GM12874 (cell line): Measurements from ENCODE around the gene SLC27A2.

Experiments
- TF ChIP-seq, protein P1 (sequence below): IDR thresholded peaks from 2 replicates; pipeline ENCODE4 v1.5.1; 2011; ENCODE audit warnings: low read depth, mild to moderate bottlenecking, control low read depth, low read length, moderate library complexity; ENCODE audit not compliant: insufficient read depth

The SLC27A2 gene

GRCh38 chr15:50149090-50149489, 32.9 kb upstream of the SLC27A2 start:
- TF ChIP-seq, protein P1, sequence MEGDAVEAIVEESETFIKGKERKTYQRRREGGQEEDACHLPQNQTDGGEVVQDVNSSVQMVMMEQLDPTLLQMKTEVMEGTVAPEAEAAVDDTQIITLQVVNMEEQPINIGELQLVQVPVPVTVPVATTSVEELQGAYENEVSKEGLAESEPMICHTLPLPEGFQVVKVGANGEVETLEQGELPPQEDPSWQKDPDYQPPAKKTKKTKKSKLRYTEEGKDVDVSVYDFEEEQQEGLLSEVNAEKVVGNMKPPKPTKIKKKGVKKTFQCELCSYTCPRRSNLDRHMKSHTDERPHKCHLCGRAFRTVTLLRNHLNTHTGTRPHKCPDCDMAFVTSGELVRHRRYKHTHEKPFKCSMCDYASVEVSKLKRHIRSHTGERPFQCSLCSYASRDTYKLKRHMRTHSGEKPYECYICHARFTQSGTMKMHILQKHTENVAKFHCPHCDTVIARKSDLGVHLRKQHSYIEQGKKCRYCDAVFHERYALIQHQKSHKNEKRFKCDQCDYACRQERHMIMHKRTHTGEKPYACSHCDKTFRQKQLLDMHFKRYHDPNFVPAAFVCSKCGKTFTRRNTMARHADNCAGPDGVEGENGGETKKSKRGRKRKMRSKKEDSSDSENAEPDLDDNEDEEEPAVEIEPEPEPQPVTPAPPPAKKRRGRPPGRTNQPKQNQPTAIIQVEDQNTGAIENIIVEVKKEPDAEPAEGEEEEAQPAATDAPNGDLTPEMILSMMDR: no peak

- TF ChIP-seq, protein P1: no peak
These were observed 31.6 kb upstream of the SLC27A2 start for GRCh38 chr15:50150349-50150748.

DNA sequence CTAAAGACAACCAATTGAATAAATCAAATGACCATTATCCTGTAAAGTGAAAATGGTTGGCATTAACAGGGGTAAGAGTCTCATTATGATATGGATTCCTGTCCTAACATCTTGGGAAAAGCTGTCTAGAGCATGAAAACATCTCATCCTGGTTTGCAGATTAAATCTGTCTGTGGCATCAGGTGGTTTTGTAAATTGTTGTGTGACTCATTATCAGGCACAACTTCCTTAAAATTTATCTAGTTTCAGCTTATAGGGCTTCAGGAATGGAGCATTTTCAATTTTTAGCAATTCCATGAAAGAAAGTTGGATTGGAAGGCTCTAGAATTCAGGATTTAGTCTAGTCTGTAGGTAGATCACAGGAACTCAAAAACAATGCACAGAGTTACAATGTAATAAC, 31.1 kb upstream of the SLC27A2 start:
- TF ChIP-seq, protein P1: no peak

- TF ChIP-seq, protein P1: no peak
These were observed 30.5 kb upstream of the SLC27A2 start for GRCh38 chr15:50151476-50151875.

GRCh38 chr15:50162969-50163718, 18.9 kb upstream of the SLC27A2 start:
- TF ChIP-seq, protein P1: no peak

GRCh38 chr15:50163719-50164410, 18.1 kb upstream of the SLC27A2 start:
- TF ChIP-seq, protein P1: no peak

DNA sequence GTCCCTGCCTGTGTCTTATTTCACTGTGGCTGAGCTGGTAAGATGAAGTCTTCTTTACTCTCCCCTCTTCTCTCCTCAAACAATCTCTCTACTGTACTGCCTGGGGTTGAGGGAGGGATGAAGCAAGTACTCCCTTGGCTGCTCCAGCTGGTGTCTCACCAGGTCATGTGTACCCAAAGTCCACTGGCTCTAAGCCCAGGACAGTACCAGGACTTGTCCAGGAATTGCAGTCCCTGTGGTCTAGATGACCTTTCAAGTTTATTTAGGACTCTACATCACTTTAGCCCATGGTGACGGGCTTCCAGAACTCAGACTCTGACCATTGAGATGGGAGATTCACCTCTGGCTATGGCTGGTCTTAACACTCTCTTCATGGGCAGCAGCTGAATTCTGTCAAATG, 17.5 kb upstream of the SLC27A2 start:
- TF ChIP-seq, protein P1: no peak
